ENCODE measurements around the gene PPP5C. TPM values are rescaled to one million over a fixed set of nuclear protein-coding genes. Genes with fewer than 3 reads are reported as not detected.
A peak's percentile ranks its signal among the peaks of the same experiment; 100 is the strongest.

Gene PPP5C
- total and polyA plus RNA-seq, 9 of the 15 experiments (the other 6 are each of a cell fraction or from before 2014, with no cell fraction given), result 1.9 to 166 (median 108) TPM

- TF ChIP-seq HBP1 (CRISPR knock-in tag; IDR thresholded peaks at IDR 0.05) (no peak), ZKSCAN1 (IDR thresholded peaks at IDR 0.05; ENCODE audit: low read depth, low read length) (no peak), IRF9 (tag; IDR thresholded peaks at IDR 0.05) (no peak), PPARD (CRISPR knock-in tag; IDR thresholded peaks at IDR 0.05) (no peak), HES1 (IDR thresholded peaks at IDR 0.05; ENCODE audit: low read depth) (no peak), TAF9B (IDR thresholded peaks at IDR 0.05; ENCODE audit: partially characterized antibody) (no peak), HDGF (IDR thresholded peaks at IDR 0.05) (no peak), NFE2 (IDR thresholded peaks at IDR 0.05; ENCODE audit: low read depth) (peak; percentile 77), RBM25 (IDR thresholded peaks at IDR 0.05; ENCODE audit: low read depth, low read length, severe bottlenecking) (peak; percentile 56), ZKSCAN3 (CRISPR knock-in tag; IDR thresholded peaks at IDR 0.05) (no peak), TCF7 (IDR thresholded peaks at IDR 0.05; ENCODE audit: borderline replicate concordance) (no peak), CBX8 (IDR thresholded peaks at IDR 0.05; ENCODE audit: borderline replicate concordance, extremely low read depth, low read depth, low read length, poor library complexity, severe bottlenecking) (no peak), SRSF9 (IDR thresholded peaks at IDR 0.05; ENCODE audit: borderline replicate concordance, low read depth, low read length) (no peak), HDAC2 (IDR thresholded peaks at IDR 0.05) (0 out of 2 replicates have a peak, but pooled peaks have one; percentile 42), SMAD4 (CRISPR knock-in tag; conservative IDR thresholded peaks at IDR 0.05) (no peak), PCBP1 (IDR thresholded peaks at IDR 0.05; ENCODE audit: low read depth, low read length, poor library complexity, severe bottlenecking) (no peak), ZNF77 (CRISPR knock-in tag; IDR thresholded peaks at IDR 0.05) (no peak), ZNF143 (CRISPR knock-in tag; IDR thresholded peaks at IDR 0.05) (peak; percentile 36; the same call in 1 of the 2 replicates), ZNF431 (CRISPR knock-in tag; IDR thresholded peaks at IDR 0.05) (no peak), TCF3 (CRISPR knock-in tag; IDR thresholded peaks at IDR 0.05) (no peak), MLLT1 (IDR thresholded peaks at IDR 0.05) (no peak), RBM39 (optimal IDR thresholded peaks at IDR 0.05; ENCODE audit: low read depth, low read length) (no peak), ZNF140 (CRISPR knock-in tag; IDR thresholded peaks at IDR 0.05) (no peak), ZNF785 (CRISPR knock-in tag; IDR thresholded peaks at IDR 0.05) (no peak), TARDBP (IDR thresholded peaks at IDR 0.05) (no peak), STAT5B (CRISPR knock-in tag; IDR thresholded peaks at IDR 0.05) (no peak), C11orf30 (IDR thresholded peaks at IDR 0.05; ENCODE audit: low read depth) (peak; percentile 75), WHSC1 (IDR thresholded peaks at IDR 0.05; ENCODE audit: low read length) (no peak), SPI1 (IDR thresholded peaks at IDR 0.05; ENCODE audit: borderline replicate concordance, low read depth, low read length) (peak; percentile 42; the same call in 1 of the 2 replicates), BCL6 (CRISPR knock-in tag; IDR thresholded peaks at IDR 0.05) (no peak)
Measured at GRCh38 chr19:46317339-46317738, 29.5 kb upstream of the PPP5C start (continued).
